CD14-positive monocyte (primary cell): ENCODE results near the gene VAV2. TPM values are rescaled to one million over a fixed set of nuclear protein-coding genes. Genes with fewer than 3 reads are reported as not detected.

Experiments used
- DNase-seq, 3 donors: peaks; one replicate each; pipeline ENCODE4 v3.0.0-alpha.2; 2011 to 2022
- H2AFZ ChIP-seq: 2 replicates; pipeline ENCODE4 v1.6.0; 2012; ENCODE audit warnings: mild to moderate bottlenecking, low read depth, low read length, inconsistent platforms; ENCODE audit not compliant: insufficient read depth, poor library complexity, severe bottlenecking
- H3K27ac ChIP-seq, 2 donors: 1 replicate in 1 of 2; 2 replicates in 1 of 2; pipeline ENCODE4 v1.5.1; 2012 to 2013; ENCODE audit warnings: low read length in 2 of 2, control low read depth in 1 of 2, inconsistent platforms in 1 of 2, low read depth in 1 of 2, mild to moderate bottlenecking in 1 of 2
- H3K27me3 ChIP-seq, 2 donors: one replicate each; pipeline versions ENCODE4 v1.6.0 to v1.6.1; 2011 to 2013; ENCODE audit warnings: low read length in 2 of 2; ENCODE audit not compliant: control insufficient read depth in 2 of 2, insufficient read depth in 2 of 2
- H3K36me3 ChIP-seq, 2 donors: replicated peaks in 1 of 2; 1 replicate in 1 of 2; 2 replicates in 1 of 2; pipeline versions ENCODE4 v1.5.1 to v1.6.1; 2012 to 2013; ENCODE audit warnings: low read length in 2 of 2, control low read depth in 1 of 2, inconsistent platforms in 1 of 2, mild to moderate bottlenecking in 1 of 2; ENCODE audit not compliant: insufficient read depth in 2 of 2, control insufficient read depth in 1 of 2
- H3K4me1 ChIP-seq, 2 donors: 1 replicate in 1 of 2; 2 replicates in 1 of 2; pipeline versions ENCODE4 v1.5.1 to v1.6.1; 2012 to 2013; ENCODE audit warnings: low read length in 2 of 2, control low read depth in 1 of 2, inconsistent platforms in 1 of 2, mild to moderate bottlenecking in 1 of 2, moderate library complexity in 1 of 2; ENCODE audit not compliant: insufficient read depth in 2 of 2, control insufficient read depth in 1 of 2
- H3K4me2 ChIP-seq: replicated peaks from 2 replicates; pipeline ENCODE3; 2012; ENCODE audit warnings: low read length, moderate library complexity, mild to moderate bottlenecking; ENCODE audit not compliant: poor library complexity, severe bottlenecking; ENCODE audit errors: extremely low read depth
- H3K4me3 ChIP-seq, 3 experiments: fragments of 200-600 bp in 1 of 3; sonication (generic) in 1 of 3; replicated peaks in 1 of 3; 1 replicate in 2 of 3; 2 replicates in 1 of 3; pipeline ENCODE4 v1.5.1; 2011 to 2013; ENCODE audit warnings: low read length in 3 of 3, mild to moderate bottlenecking in 3 of 3, control low read depth in 2 of 3, low read depth in 2 of 3, inconsistent platforms in 1 of 3, moderate library complexity in 1 of 3
- H3K79me2 ChIP-seq: 2 replicates; pipeline ENCODE4 v1.6.0; 2012; ENCODE audit warnings: mild to moderate bottlenecking, control low read depth, inconsistent platforms, low read length, moderate library complexity; ENCODE audit not compliant: insufficient read depth
- H3K9ac ChIP-seq: 2 replicates; pipeline ENCODE4 v1.6.0; 2017; ENCODE audit warnings: low read length, mild to moderate bottlenecking; ENCODE audit not compliant: insufficient read depth, poor library complexity, severe bottlenecking
- H3K9me3 ChIP-seq, 2 donors: replicated peaks in 1 of 2; 1 replicate in 1 of 2; 2 replicates in 1 of 2; pipeline versions ENCODE4 v1.5.1 to v1.6.1; 2012 to 2013; ENCODE audit warnings: low read length in 2 of 2, control low read depth in 1 of 2; ENCODE audit not compliant: control insufficient read depth in 1 of 2, insufficient read depth in 1 of 2
- H4K20me1 ChIP-seq: 2 replicates; pipeline ENCODE4 v1.6.0; 2012; ENCODE audit warnings: mild to moderate bottlenecking, low read length, control low read depth, moderate library complexity; ENCODE audit not compliant: insufficient read depth
- H3K27ac Mint-ChIP-seq, 7 donors: one replicate each; pipeline ENCODE4 v1.8.0; 2020; ENCODE audit warnings: mild to moderate bottlenecking in 7 of 7, mixed read lengths in 7 of 7, moderate library complexity in 6 of 7, inconsistent platforms in 2 of 7
- H3K27me3 Mint-ChIP-seq, 3 donors: one replicate each; pipeline ENCODE4 v1.8.0; 2021 to 2022; ENCODE audit warnings: low read depth in 3 of 3, mild to moderate bottlenecking in 3 of 3, mixed read lengths in 3 of 3, moderate library complexity in 3 of 3, inconsistent platforms in 1 of 3
- H3K36me3 Mint-ChIP-seq, 2 donors: one replicate each; pipeline ENCODE4 v1.8.0; 2020; ENCODE audit warnings: mixed read lengths in 2 of 2, inconsistent platforms in 1 of 2, mild to moderate bottlenecking in 1 of 2
- H3K4me1 Mint-ChIP-seq: one replicate; pipeline ENCODE4 v1.8.0; 2020; ENCODE audit warnings: mild to moderate bottlenecking, mixed read lengths
- H3K4me3 Mint-ChIP-seq, 2 donors: one replicate each; pipeline ENCODE4 v1.8.0; 2020; ENCODE audit warnings: mild to moderate bottlenecking in 2 of 2, mixed read lengths in 2 of 2, moderate library complexity in 1 of 2
- H3K9me3 Mint-ChIP-seq, 7 donors: one replicate each; pipeline ENCODE4 v1.8.0; 2020 to 2022; ENCODE audit warnings: mixed read lengths in 7 of 7, mild to moderate bottlenecking in 6 of 7, moderate library complexity in 6 of 7, inconsistent platforms in 2 of 7
- CTCF ChIP-seq: fragments of 200-600 bp; IDR thresholded peaks from one replicate; pipeline ENCODE4 v1.8.0; 2022; ENCODE audit warnings: antibody characterized with exemption, mild to moderate bottlenecking
- WGBS: methylation state at CpG from one replicate; pipeline ENCODE4 v1.1.5; 2013; ENCODE audit warnings: missing lambda C conversion rate; ENCODE audit not compliant: insufficient coverage; 5-methylcytosine and 5-hydroxymethylcytosine counted together
- intact Hi-C, 2 donors: fragments of 100-400 bp; cut with micrococcal nuclease; formaldehyde crosslinking; loops; one replicate each; pipeline versions ENCODE4 v1.15.0 to v1.15.1; 2023
- polyA plus RNA-seq, 3 donors: library from polyadenylated mRNA; depleted of rRNA in 1 of 3; unstranded in 2 of 3; stranded (reverse) in 1 of 3; fragments of 300-500 nt in 2 of 3; fragments of >200 nt in 1 of 3; fragmentation: Illumina TruSeq in 2 of 3; gene quantifications; 1 replicate in 2 of 3; 2 replicates in 1 of 3; pipeline ENCODE4 v1.2.3, GENCODE V29; 2012 to 2021

Gene VAV2
- polyA plus RNA-seq, 3 donors = 2.3 to 13.6 (median 2.3) TPM

DNA sequence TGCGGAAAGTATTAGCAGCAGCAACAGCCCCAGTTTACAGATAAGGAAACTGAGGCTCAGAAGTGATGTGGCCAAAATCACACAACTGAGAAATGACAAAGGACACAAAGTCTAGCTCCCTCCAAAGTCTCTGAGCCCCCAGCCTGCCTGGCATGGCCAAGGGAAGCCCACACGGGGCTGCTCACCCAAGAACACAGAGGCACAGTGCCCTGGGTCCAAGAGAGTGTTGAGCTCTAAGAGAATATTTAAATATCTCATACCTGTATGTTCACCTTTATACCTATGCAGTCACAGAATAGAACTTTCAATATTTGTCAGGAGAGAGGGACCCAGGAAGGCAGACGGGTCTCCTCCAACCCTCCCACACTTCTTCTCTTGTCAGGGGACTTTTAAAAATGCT lies 16.6 kb downstream of the VAV2 start:
- Histone ChIP-seq H3K27ac (no peak overlapping the region), H3K9me3 (no peaks in the 10 kb centered on the region), H3K9ac (no peak overlapping the region), H2AFZ (no peak overlapping the region), H3K36me3 (no peaks in the 10 kb centered on the region), H3K4me3 (no peak overlapping the region), H3K4me1 (no peaks in the 10 kb centered on the region), H3K79me2 (peaks cover 39% of the 10 kb centered on the region), H4K20me1 (peaks cover 100% of the 10 kb centered on the region), H3K27me3 (no peaks in the 10 kb centered on the region), H3K4me2 (no peak overlapping the region)
- 100% methylated on average over 1 of the region's 3 CpGs for WGBS
- no peak for TF ChIP-seq CTCF
- no peak overlapping the region for H3K4me3 Mint-ChIP-seq
- peaks cover 2 to 15% (median 9%) of the 10 kb centered on the region in 3 donors for H3K27me3 Mint-ChIP-seq
- intact Hi-C loops = no loop called here
- peaks cover 0 to 11% of the 10 kb centered on the region in 2 donors for H3K36me3 Mint-ChIP-seq
- no peaks in the 10 kb centered on the region for H3K9me3 Mint-ChIP-seq
- no peak overlapping the region for H3K27ac Mint-ChIP-seq
- peaks cover 16% of the 10 kb centered on the region for H3K4me1 Mint-ChIP-seq
- DNase-seq = no peak

DNA sequence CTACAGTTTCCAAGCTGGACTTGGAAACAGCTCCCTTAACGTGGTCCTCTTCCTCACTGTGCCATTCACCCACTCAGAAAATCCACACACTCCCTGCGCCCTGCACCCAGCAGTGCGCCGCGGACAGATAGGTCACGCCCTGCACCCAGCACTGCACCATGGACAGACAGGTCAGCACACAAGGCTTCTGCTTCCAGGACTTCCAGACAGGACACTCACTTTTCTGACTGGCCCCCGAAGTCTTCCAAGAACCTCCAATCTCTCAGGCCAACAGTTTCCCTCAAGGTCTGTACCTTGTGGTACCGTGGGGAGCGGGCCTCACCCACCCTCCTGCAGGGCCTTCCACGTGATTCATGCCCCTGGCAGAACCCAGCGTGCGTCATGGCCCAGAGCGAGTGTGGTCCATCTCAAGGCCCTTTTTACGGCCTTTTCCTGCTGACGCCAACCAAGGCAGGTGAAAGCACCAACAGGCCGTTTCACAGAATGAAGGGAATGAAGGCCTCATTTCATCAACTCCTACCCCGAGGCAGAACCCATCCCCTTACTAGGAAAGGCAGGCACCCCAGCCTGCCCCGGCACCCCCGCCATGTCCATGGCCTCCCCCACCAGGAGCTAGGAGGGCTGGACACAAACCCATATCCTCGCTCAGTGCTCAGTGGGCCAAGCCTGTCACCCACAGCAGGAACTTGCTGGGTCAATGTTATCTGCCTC lies 17.3 kb downstream of the VAV2 start:
- Histone ChIP-seq H3K4me1 (no peaks in the 10 kb centered on the region), H3K4me3 (no peak overlapping the region), H3K9me3 (no peaks in the 10 kb centered on the region), H2AFZ (no peak overlapping the region), H3K9ac (no peak overlapping the region), H3K36me3 (no peaks in the 10 kb centered on the region), H3K4me2 (no peak overlapping the region), H4K20me1 (peaks cover 100% of the 10 kb centered on the region), H3K27me3 (no peaks in the 10 kb centered on the region), H3K79me2 (peaks cover 36% of the 10 kb centered on the region), H3K27ac (no peak overlapping the region)
- intact Hi-C loops = no loop called here
- WGBS = 92% methylated on average over 16 of the region's 20 CpGs
- Mint-ChIP-seq H3K36me3 (peaks cover 0 to 11% of the 10 kb centered on the region in 2 donors), H3K9me3 (no peaks in the 10 kb centered on the region), H3K4me1 (peaks cover 16% of the 10 kb centered on the region), H3K27me3 (peaks cover 0 to 10% (median 3%) of the 10 kb centered on the region in 3 donors), H3K27ac (peak overlapping the region in 1 of 7 donors; percentile 32), H3K4me3 (no peak overlapping the region)
- TF ChIP-seq CTCF = no peak
- DNase-seq = no peak
